SIG-M5 treated with dmso at 0.1 percent for 504 hours (cell line): ENCODE data around the gene DOCK2.
"Not testable (repeated sequence)": the region's sequence is repeated elsewhere in the genome, so short reads cannot be mapped to it uniquely, and the experiment has no call there.

Source experiments
- DNase-seq: peaks from one replicate; lab custom pipeline; 2025; ENCODE audit not compliant: unreplicated experiment; lab: John Stamatoyannopoulos, UW

DOCK2 gene

DNA sequence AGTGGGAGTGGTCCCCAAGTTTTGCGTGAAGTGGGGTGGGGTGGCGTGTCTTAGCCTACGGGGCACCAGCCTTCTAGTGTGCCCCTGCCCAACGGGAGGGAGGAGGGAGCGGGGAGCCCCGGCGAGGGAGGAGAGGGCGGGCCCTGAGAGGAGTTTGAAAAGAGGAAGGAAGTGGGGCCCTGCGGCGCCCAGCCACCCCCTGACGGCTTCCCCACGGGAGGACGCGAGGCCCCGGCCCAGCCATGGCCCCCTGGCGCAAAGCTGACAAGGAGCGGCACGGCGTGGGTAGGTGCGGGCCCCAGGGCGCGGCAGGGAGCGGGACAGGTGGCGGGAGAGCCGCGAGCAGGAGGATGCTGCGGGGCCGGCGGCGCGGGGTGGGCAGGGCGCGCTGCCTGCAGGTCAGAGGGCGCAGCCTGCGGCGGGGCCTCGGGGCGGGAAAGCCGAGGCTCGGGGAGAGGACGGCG is at the start of gene DOCK2:
Gene DOCK2, plus strand, starts transcription at position 191 of the 464 bp plus-strand sequence. Its CDS starts 52 bp downstream, at position 243.
- DNase-seq: peak; percentile 83

DNA sequence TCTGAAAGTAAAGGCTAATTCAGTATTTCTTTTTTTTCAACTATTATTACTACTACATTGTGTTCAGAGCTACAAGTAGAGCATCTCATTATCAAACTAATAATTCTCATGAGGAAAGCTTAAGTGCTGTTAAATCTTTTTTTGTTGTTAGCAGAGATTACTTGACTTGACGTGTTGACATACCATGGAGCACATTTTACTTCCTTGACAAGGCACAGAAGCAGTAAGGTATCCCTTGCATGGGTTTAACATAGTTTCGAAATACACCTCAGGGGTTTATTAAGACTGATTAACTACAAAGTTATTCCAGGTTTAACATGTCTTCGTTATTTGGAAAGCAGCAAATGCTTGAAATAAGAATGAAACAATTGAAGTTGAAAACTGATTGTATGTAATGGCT is 46.5 kb upstream of the DOCK2 start:
- DNase-seq: no peak

DNA sequence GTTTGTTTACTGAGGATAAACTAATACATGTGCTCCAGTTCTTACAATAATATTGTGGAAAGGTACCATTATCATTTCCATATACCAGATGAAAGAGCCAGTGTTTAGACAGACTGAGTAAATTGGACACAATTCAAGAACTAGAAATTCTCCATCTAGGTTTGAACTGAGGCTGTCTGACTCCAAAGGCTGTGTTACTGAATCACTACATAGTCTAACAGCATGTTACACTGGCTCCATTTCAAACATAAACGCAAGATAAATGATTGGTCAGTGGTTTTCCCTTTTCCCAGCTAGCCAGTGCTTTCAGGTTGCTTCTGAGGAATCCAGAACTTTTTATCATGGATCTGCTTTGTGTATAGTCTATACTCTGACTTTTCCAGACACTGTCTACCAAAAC is 45.4 kb upstream of the DOCK2 start:
- no peak for DNase-seq

DNA sequence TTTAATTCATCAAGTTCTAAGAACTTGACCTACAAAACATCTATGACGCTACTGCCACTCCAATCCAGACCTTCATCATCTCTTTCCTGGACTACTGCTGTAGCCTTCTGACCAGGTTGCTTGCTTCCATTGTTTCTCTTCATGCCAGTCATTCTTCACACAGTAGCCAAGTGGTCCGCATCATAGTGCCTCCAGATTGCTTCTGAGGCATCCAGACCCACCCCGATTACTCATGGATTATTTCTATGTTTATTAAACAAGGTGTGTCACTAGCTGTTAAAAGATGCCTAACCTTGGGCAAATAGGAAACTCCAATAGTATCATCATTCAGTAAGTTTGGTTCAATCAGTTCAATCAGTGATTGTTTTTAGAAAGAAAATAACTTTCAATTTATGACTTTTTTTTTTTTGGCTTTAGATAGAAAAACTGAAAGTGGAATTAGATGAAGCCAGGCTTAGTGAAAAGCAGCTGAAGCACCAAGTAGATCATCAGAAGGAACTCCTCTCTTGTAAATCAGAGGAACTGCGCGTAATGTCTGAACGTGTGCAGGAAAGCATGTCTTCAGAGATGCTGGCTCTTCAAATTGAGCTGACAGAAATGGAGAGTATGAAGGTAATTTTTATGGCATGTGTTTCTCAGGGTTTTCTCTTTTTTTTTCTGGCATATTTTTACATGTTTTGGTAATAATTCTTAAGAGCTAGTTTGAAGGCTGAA is 44.0 kb upstream of the DOCK2 start:
- no peak for DNase-seq

DNA sequence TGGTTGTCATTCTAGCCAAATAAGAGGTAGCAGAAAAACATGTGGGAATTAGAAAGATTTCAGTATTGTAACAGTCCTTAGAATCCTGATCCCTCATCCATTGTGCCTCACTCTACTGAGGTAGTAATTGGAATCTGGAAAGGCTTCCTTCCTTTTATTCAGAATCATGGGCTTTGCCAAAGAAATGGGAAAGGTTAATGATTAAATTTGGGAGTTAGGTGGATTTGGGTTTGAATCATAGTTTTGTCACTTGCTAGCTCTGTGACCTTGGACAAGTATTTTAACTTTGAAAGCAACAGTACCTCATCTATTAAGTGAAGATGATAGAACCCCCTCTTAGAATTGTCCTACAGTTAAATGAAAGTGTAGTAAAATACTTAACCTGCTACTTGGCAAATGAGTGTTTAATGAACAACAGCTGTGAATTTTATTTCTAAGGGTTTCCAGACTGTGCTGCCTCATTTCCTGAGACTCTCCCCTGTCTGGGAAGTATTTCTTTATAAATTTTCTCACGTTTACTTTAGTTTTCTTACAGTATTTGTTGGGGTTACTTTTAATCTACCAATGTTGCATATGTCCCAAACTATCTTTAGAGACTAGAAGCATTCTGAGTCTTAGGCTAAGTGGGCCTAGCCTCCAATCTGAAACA is 41.8 kb upstream of the DOCK2 start:
- DNase-seq: no peak

DNA sequence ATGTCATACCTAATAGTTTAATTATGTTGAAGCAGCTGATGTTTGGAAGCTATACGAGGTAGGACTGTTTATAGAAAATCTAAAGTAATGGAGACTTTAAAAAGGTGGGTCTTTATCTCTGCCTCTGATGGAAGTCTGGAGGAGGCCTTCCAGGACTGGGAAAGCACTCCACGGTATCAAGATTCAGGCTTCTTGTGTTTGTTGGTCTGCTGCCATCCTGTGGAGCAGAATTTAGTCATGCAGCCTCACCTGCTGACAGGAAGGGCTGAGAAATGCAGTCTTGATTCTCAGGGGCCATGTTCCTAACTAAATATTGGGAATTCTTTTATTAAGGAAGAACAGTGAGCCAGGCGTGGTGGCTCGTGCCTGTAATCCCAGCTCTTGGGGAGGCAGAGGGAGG is 37.6 kb upstream of the DOCK2 start:
- no peak for DNase-seq

DNA sequence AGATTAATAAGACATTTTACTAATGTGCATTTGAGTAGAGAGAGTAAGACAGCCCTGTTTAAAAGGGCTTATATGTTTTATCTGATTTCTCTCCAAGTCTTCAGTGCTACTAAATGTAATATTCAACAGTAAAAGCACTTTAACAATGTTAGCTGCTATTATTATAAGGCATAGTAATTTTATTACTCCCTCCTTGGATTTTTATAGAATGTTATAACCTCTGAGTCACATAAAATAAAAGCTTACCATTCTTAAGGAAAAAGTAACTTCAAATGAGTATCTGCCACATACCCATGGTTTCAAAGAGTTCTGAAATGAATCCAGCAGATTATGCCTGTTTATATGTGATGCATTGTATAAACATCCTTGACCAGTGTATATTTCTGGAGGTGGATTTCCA is 34.5 kb upstream of the DOCK2 start:
- DNase-seq: no peak

DNA sequence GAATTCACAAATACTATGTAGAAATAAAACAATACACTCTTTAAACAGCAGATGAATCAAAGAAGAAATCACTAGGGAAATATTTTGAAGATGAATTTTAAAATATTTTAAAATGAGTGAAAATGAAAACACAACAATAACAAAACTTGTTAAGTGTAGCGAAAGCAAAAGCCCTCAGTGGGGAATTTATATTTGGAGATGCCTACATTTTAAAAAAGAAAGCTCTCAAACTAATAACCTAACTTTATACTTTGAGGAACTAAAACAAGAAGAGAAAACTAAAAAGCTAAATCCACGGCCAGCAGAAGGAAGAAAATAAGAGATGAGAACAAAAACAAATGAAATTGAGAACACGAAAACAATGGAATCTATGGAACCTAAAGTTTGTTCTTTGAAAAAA is 30.8 kb upstream of the DOCK2 start:
- no peak for DNase-seq

DNA sequence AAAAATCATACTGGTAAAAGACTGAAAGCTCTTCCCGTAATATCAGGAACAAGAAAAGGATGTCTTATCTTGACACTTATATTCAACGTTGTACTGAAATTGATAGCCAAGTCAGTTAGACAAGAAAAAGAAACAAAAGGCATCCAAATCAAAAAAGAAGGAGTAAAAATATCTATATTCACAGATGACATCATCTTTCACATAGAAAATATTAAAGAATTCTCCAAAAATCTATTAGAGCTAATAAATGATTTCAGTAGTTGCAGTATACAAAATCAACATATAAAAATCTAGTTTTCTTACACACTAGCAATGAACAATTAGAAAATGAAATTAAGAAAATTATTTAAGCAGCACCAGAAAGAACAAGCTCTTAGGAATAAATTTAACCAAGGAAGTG is 29.2 kb upstream of the DOCK2 start:
- DNase-seq: no peak

DNA sequence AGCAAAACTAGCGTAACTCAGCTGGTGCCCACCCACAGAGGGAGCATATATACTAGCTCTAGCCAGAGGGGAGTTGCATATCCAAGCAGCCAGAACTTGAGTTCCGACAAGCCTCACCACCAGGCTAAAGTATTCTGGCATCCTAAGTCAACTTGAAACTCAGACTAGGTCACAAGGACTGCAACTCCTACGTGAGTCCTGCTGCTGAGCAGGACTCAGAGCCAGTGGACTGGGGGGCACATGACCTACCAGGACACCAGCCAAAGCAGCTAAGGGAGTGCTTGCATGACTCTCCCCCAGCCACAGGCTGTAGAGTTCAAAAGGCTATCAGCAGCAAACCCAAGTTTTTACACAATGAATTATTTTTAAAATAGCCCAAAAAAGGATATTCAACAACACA is 27.4 kb upstream of the DOCK2 start:
- no peak for DNase-seq

DNA sequence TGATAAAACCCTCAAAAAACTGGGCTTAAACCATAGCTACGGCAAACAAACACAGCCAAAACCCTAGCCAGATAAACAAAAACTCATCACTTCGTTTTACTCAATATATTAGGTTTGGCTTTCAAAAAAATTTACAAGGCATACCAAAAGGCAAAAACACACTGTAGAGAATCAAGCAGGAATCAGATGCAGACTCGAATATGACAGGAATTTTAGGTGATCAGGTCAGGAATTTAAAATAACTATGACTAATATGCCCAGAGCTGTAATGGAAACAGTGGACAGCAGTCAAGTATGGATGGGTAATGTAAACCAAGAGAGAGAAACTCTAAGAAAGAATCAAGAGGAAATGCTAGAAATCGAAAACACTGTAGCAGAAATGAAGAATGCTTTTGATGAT is 26.5 kb upstream of the DOCK2 start:
- DNase-seq: no peak

DNA sequence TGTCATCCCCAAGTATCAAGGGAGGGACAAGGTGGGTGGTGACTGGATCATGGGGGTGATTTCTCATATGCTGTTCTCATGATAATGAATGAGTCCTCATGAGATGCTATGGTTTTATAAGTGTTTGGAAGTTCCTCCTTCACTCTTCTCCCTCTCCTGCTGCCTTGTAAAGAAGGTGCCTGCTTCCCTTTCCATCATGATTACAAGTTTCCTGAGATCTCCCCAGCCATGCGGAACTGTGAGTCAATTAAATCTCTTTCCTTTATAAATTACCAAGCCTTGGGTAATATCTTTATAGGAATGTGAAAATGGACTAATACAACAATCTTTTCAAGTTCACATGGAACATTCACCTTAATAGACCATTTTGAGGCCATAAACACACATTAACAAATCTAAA is 21.5 kb upstream of the DOCK2 start:
- DNase-seq: no peak

DNA sequence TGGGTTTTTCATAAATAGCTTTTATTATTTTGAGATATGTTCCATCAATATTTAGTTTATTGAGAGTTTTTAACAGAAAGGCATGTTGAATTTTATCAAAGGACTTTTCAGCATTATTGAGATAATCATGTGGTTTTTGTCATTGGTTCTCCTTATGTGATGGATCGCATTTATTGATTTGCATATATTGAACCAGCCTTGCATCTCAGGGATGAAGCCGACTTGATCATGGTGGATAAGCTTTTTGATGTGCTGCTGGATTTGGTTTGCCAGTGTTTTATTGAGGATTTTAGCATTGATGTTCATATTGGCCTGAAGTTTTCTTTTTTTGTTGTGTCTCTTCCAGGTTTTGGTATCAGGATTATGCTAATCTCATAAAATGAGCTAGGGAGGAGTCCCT is 12.8 kb upstream of the DOCK2 start:
- not testable (repeated sequence) for DNase-seq

DNA sequence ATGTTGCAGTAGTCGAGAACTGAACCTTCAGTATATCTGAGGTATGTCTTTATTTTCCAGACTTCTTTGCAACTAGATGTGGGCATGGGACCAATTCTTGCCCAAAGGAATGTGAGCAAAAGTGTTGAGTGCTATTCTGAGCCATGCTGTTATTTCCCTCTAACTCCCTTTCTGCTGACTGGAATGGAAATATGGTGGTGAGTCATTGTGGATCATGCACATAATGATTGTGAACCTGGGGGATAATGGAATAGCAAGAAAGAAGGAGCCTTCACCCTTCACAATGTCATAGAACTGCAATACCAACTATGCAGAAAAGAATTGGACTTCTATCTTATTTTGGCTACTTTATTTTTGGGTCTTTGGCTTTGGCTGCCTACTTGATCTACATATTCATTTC is 10.3 kb upstream of the DOCK2 start:
- no peak for DNase-seq

DNA sequence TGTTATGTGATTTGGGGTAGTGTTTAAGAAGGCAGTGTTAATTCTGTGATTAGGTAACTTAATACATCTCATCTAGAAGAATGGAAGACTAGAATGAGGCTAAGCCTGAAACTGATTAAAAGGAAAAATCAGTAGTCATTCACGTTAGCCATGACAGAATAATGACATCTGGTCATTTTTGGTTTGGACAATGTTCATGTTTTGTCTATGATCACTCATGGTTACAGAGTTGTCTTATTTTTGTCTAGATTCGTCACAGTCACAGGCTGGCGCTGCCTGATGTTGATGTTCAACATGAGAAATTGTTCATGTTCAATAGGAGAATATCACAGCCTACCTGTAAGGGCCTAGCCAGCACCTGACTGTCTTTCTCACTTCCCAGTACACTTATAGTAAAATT is 9.5 kb upstream of the DOCK2 start:
- no peak for DNase-seq

DNA sequence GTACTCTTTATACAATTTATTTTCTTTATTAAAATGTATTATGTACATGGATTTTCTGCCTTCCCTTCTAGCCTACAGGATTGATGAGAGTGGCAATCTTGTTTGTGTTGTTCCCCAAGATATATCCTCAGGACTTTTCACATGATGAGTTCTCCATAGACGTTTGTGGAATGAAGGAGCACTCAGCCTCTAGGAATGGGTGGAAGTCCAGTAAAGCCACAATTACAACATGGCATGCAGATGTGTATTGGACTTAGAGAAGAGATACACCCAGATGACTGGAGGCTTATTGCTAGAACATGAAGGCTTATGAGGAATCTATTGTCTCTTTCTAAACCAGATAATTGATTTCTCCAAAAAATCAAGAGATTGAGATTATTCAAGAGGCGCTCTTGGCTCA is 8.2 kb upstream of the DOCK2 start:
- DNase-seq: no peak

DNA sequence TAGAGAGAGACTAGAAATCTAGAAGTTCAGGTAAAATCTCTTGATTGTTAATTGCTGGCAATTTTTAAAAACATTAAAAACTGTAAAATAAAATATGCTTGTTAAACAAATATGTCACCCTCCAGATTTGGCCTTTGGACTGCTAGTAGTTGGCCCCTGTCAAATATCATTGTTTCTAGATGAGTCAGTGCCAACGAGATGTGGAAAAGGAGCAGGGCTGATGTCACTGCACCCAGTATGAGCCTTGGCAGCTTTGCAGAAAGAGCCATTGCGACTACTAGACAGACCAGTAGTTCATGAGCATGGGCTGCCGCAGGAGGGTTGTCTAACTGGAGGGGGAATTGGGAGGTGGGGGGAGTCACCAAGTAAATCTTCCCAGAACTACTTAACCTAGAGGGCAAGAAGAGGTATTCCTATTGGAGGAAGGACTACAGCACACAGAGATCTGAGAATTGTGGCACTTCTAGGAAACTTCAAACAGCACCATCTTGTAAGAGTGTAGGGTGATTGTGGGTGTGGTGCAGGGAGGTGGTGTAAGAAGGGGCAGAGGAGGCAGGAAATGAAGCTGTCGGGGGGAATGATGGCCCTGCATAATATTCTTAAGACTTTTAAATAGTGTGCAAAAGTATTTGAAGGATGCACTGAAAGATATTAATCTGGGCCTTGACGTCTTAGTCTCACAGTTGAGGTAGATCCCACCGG is 7.1 kb upstream of the DOCK2 start:
- DNase-seq: peak; percentile 19

DNA sequence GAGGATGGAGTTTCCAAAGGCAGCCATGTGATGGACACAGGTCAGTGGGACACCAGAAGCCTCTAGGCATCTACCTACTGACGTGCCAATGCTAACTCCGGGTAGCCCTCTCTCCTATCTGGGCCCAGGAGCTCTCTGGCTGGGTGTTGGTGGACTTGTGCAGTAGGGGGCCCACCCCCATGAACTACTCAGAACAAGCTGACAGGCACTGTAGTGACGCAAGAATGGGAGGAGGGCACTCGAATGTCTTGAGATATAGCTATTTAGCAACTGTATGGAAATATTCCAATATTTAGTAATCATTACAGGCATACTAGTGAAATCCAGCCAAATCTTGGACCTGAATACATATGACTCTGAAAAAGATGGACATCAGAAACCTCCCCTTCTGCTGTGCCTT is 5.7 kb upstream of the DOCK2 start:
- DNase-seq: peak; percentile 37

DNA sequence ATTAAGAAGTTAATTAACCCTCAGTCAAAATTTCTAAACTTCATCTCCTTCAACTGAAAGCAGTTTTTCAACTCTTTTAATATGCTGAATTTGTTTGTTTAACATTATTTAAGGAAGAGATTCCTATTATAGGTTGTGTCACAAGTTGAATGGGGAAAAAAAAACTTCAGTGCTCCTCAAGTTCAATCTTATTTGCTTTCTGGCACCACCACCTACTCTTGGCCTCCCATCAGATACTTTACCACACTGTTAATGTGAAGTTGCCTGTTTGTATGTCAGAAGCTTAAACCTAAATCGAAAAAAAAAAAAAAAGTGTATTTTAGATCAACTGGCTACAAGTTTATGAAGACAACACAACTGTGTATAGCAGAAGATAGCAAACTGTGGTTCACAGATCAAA is 4.1 kb upstream of the DOCK2 start:
- no peak for DNase-seq

DNA sequence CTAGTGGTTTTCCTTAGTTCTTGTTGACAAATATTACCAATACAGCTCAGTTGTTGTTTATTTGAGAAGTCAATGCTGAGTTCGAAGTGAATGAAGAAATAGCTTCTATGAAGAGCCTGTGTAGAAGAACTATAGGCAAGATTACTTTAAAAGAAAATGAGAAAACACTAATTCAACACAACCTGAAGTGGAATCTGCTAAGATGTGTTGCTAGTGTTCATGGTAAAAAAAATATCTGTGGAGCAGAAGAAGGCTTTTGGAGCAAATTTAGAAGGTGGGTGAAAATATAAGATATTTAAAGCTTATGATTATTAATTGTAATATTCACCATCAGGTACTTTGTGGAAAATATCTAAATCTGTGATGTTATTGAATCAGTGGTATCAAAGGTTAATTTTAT is 2.5 kb upstream of the DOCK2 start:
- no peak for DNase-seq

DNA sequence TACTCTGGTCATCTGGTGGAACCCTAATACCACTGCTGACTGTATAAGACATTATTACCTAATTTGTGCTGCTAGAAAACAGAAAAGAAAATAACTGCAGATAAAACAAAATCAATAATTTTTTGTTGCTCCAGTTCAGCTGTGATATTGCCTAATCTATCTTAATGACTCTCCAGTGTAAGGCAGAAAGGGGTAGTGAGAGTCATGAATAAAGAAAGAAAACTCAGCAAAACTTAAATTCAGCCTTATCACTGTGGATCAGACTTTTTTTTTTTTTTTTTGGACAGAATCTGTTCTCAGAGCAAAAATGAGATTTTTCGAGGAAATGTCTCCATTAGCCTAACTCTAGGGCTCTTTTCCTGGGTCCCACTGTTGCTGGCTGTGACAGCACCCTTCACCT is 1.1 kb upstream of the DOCK2 start:
- DNase-seq: peak; percentile 81

DNA sequence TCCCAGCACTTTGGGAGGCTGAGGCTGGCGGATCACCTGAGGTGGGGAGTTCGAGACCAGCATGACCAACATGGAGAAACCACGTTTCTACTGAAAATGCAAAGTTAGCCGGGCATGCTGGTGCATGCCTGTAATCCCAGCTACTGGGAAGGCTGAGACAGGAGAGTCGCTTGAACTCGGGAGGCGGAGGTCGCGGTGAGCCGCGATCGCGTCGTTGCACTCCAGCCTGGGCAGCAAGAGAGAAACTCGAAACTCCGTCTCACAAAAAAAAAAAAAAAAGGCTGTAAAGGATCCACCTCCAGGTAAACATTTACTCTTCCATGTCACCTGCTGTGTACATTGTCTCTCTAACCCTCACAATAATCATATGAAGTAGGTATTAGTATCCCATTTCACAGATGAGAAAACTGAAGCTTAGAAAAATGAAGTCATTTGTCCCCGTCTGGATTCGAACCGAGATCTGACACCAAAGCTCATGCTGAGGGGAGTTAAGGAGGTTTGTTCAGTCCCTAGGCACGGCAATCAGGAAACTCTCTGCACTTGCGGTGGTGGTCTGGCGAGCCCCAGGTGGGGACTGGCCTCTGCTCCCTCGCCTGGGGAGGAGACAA is 494 bp upstream of the DOCK2 start:
- no peak for DNase-seq
